Activated CD4-positive, alpha-beta memory T cell treated with anti-CD3 and anti-CD28 coated beads, Interleukin-2, amount 10 ng/mL, durations not matched to agents 7 days and 5 days (primary cell): ENCODE data around the gene PTGDS. TPM values are rescaled to one million over a fixed set of nuclear protein-coding genes. Genes with fewer than 3 reads are reported as not detected.
"Not testable (repeated sequence)": the region's sequence is repeated elsewhere in the genome, so short reads cannot be mapped to it uniquely, and the experiment has no call there.

Experiments used
- CTCF ChIA-PET: fragments of 350-600 bp; sonication (Branson Sonifier 250); formaldehyde crosslinking; loops from one replicate; lab custom pipeline; 2021; ENCODE audit warnings: antibody characterized with exemption, inconsistent platforms; lab: Charles Lee
- POLR2A ChIA-PET: fragments of 350-600 bp; sonication (Branson Sonifier 250); formaldehyde crosslinking; loops from one replicate; lab custom pipeline; 2021; ENCODE audit warnings: antibody characterized with exemption; lab: Charles Lee
- DNase-seq: peaks from one replicate; pipeline ENCODE4 v3.0.0-alpha.2; 2020
- H3K27ac Mint-ChIP-seq: one replicate; pipeline ENCODE4 v1.8.0; 2021; ENCODE audit warnings: mild to moderate bottlenecking, mixed read lengths
- H3K27me3 Mint-ChIP-seq: one replicate; pipeline ENCODE4 v1.8.0; 2021; ENCODE audit warnings: mixed read lengths
- H3K36me3 Mint-ChIP-seq: one replicate; pipeline ENCODE4 v1.8.0; 2021; ENCODE audit warnings: low read depth, mixed read lengths
- H3K4me1 Mint-ChIP-seq: one replicate; pipeline ENCODE4 v1.8.0; 2021; ENCODE audit warnings: mixed read lengths
- H3K4me3 Mint-ChIP-seq: one replicate; pipeline ENCODE4 v1.8.0; 2021; ENCODE audit warnings: mild to moderate bottlenecking, mixed read lengths
- H3K9me3 Mint-ChIP-seq: one replicate; pipeline ENCODE4 v1.8.0; 2021; ENCODE audit warnings: mixed read lengths
- total RNA-seq, 2 experiments: library from RNA; stranded (reverse); gene quantifications; one replicate each; pipeline ENCODE4 v1.2.3, GENCODE V29; 2021

The PTGDS gene
- total RNA-seq, 2 experiments from 2014 or later, result 44.2 to 45.4 TPM

DNA sequence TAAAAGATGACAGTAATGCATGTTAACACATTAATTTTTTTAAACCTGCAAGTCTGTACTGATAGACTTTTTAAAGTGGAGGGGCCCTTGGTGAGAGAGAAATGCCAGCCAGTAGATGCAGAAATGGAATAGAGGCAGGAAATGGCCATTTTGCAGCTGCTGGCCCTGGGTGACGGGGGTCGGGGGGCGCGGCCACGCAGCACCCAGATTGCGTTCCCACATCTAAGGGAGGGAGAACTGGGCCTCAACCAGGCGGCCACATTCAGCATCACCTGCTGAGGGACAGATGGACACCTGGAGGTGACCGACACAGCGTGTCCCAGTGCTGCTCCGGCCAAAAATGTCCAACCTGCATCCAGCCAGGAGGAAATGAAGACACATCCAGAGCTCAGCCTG lies 25.3 kb downstream of the PTGDS start:
- ChIA-PET POLR2A (interaction anchor here (2.1 kb wide), 1 partner anchor 10 kb away, joined by 4 read pairs; the partner anchor contains the start of gene PAXX), CTCF (interaction anchor here (0.9 to 3.0 kb wide), 3 partner anchors 27 to 160 kb away, joined by 3 to 17 read pairs (median 5); partner anchors contain the start of gene AJM1)
- Mint-ChIP-seq H3K27me3 (peaks cover 5% of the 10 kb centered on the region), H3K9me3 (no peaks in the 10 kb centered on the region), H3K36me3 (peaks cover 3% of the 10 kb centered on the region), H3K4me1 (peaks cover 33% of the 10 kb centered on the region), H3K27ac (no peak overlapping the region), H3K4me3 (no peak overlapping the region)
- no peak for DNase-seq

DNA sequence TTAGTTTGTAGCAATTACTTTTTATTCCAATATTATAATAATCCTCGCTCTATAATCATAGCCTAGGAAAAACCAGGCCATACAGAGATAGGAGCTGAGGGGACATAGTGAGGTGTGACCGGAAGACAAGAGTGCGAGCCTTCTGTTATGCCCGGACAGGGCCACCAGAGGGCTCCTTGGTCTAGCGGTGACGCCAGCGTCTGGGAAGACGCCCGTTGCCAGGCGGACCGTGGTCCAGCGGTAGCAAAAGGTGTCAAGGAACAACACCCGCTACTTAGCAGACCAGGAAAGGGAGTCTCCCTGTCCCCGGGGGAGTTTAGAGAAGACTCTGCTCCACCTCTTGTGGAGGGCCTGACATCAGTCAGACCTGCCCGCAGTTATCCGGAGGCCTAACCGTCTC lies 27.0 kb downstream of the PTGDS start:
- CTCF ChIA-PET, result interaction anchor here (0.7 to 3.0 kb wide), 4 partner anchors 25 to 41 kb away, joined by 3 to 17 read pairs (median 4); no protein-coding TSS in a partner anchor
- peaks cover 18% of the 10 kb centered on the region for H3K4me1 Mint-ChIP-seq
- H3K9me3 Mint-ChIP-seq, H3K36me3 Mint-ChIP-seq, H3K27ac Mint-ChIP-seq, H3K27me3 Mint-ChIP-seq, POLR2A ChIA-PET, DNase-seq, H3K4me3 Mint-ChIP-seq: not testable (repeated sequence)

DNA sequence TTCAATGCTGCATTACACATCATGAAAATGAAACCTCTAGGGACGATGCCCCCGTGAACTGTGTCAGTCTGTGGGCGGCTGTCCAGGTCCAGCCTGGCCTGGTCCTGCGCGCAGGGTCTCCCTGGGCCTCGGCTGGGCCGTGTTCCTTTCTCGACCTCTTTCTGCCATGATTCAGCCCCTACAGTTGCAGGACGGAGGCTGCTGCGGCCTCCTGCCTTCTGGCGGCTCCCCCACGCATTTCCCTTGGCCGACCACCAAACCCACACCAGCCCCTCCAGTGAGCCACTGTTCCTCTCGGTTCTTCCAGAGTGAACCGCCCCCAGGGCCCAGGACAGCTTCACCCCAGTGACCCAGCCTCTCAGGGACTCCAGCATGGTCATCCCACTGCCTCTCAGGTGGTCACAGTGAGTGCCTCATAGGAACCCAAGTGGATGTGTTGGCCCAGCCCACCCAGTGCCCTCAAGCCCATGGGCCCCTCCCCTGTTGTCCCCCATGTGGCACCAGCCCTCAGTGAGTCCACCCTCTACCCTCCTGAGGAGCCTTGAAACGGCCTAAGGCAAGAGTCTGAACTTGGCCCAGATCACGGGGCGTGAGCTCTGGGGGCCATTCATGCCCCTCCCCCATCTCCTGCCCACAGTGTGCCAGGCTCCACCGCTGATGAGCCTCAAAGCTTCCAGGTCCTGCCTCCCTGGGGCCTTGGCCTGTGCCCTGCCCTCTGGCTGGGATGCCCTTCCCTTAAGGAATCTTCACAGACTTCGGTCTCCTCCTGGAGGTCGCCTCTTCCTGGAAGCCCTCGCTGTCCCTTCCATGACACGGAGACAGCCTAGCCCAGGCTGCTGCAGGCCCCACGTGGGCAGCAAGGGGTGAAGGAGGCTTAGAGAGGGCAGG lies 29.1 kb downstream of the PTGDS start:
- Mint-ChIP-seq H3K4me3 (no peak overlapping the region), H3K27me3 (peaks cover 2% of the 10 kb centered on the region), H3K4me1 (peaks cover 3% of the 10 kb centered on the region), H3K9me3 (no peaks in the 10 kb centered on the region), H3K27ac (no peak overlapping the region), H3K36me3 (peaks cover 2% of the 10 kb centered on the region)
- DNase-seq, result no peak
- ChIA-PET POLR2A (no interaction called here), CTCF (interaction anchor here (1.4 kb wide), 1 partner anchor 29 kb away, joined by 3 read pairs; no protein-coding TSS in a partner anchor)

DNA sequence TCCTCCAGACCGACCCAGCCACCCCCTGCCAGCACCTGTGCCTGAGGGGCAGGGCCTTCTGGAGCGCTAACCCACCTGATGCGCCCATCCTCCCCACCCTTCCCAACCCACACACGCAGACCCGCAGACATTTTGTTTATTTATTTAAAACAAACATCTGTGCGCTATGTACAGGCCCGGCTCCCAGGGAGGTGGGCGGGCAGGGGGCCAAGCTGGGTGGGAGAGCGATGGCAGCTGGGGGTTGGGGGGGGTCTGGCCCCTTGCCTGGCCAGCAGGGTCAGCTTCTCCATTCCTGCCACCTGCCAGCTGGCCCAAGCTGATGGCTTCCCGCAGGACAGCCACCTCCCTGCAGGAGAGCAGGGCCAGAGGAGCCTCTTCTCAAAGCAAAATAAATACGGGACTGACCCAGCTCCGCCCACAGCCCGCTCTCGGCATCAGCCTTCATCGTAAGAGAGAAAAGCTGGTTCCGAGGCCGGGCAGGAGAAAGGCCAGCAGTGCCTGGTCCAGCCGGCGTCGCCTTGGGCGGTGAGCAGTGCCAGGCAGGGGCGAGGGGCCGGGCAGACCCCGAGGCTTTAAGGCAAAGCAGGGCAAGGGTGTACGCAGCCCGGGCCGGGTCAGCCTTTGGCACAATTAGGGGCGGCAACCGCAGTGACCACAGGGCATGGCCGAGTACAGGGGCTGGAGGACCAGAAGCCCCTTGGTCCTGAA lies 30.0 kb downstream of the PTGDS start:
- POLR2A ChIA-PET, result no interaction called here
- Mint-ChIP-seq H3K27me3 (peaks cover 2% of the 10 kb centered on the region), H3K4me1 (peaks cover 3% of the 10 kb centered on the region), H3K4me3 (no peak overlapping the region), H3K36me3 (peaks cover 4% of the 10 kb centered on the region), H3K9me3 (no peaks in the 10 kb centered on the region), H3K27ac (no peak overlapping the region)
- DNase-seq, result no peak
- CTCF ChIA-PET, result no interaction called here

DNA sequence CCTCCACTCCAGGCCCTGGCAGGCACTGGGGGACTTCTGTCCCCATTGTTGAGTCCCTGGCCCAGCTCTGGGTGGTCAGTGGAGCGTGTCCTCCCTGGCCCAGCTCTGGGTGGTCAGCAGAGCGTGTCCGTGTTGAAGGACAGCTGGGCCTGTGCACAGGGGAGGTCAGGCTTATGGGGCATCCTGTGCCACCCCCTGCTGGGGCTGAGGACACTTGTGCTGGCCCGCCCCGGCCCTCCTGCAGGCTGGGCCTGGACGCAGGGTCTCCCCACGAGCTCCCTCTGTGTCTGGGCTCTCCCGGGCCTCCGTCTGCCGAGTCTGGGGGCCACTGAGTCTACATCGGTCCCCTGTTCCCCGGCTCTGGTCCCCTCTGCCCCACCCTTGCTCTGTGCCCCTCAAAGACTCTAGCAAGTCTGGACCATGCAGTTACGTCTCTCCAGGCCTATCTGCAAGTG lies 30.5 kb downstream of the PTGDS start:
- Mint-ChIP-seq H3K27ac (no peak overlapping the region), H3K9me3 (no peaks in the 10 kb centered on the region), H3K36me3 (peaks cover 4% of the 10 kb centered on the region), H3K27me3 (no peaks in the 10 kb centered on the region), H3K4me1 (peaks cover 3% of the 10 kb centered on the region), H3K4me3 (no peak overlapping the region)
- DNase-seq, result no peak
- ChIA-PET CTCF (no interaction called here), POLR2A (no interaction called here)

DNA sequence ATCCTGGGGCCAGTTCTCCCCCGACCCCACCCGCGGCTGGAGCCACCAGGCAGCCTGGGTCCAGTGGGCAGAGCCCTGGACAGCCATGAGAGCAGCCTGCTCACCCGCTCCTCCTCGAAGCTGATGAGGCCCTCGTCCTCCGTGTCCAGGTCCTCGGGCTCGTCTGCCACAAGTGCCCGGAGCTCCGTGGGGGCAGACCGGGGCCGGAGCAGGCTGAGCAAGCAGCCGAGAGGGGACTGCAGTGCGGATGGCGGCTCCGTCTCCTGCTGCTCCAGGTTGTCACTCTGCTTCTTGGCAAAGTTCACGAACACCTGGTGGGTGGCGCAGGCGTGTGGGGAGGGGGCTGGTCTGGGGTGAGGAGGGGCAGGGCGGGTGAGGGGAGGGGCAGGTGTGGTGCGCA lies 31.0 kb downstream of the PTGDS start:
- no peak overlapping the region for H3K27ac Mint-ChIP-seq
- peaks cover 3% of the 10 kb centered on the region for H3K4me1 Mint-ChIP-seq
- DNase-seq, result no peak
- H3K4me3 Mint-ChIP-seq, result no peak overlapping the region
- H3K27me3 Mint-ChIP-seq, result no peaks in the 10 kb centered on the region
- no peaks in the 10 kb centered on the region for H3K9me3 Mint-ChIP-seq
- ChIA-PET POLR2A (no interaction called here), CTCF (no interaction called here)
- peaks cover 4% of the 10 kb centered on the region for H3K36me3 Mint-ChIP-seq

DNA sequence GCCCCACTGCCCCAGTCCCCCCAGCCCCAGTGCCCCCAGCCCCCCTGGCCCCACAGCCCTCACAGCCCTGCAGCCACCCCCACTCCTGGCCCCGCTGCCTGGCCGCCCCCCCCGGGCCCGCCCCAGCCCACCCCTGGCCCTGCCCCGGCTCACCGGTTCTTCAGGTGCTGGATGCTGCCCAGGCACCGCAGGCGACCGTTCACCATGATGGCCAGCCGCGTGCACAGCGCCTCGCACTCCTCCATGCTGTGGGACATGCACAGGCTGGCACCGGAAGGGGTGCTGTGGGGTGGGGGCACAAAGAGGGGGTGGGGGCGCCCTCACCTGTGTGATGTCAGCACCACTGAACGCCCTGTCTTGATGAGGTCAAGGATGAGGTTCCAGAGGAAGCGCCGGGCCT lies 31.9 kb downstream of the PTGDS start:
- Mint-ChIP-seq H3K9me3 (no peaks in the 10 kb centered on the region), H3K4me3 (no peak overlapping the region), H3K27me3 (no peaks in the 10 kb centered on the region), H3K36me3 (peaks cover 6% of the 10 kb centered on the region), H3K4me1 (peaks cover 3% of the 10 kb centered on the region), H3K27ac (no peak overlapping the region)
- DNase-seq, result no peak
- ChIA-PET POLR2A (interaction anchor here (1.0 kb wide), 1 partner anchor 9 kb away, joined by 3 read pairs; no protein-coding TSS in a partner anchor), CTCF (interaction anchor here (1.2 kb wide), 1 partner anchor 21 kb away, joined by 3 read pairs; no protein-coding TSS in a partner anchor)

DNA sequence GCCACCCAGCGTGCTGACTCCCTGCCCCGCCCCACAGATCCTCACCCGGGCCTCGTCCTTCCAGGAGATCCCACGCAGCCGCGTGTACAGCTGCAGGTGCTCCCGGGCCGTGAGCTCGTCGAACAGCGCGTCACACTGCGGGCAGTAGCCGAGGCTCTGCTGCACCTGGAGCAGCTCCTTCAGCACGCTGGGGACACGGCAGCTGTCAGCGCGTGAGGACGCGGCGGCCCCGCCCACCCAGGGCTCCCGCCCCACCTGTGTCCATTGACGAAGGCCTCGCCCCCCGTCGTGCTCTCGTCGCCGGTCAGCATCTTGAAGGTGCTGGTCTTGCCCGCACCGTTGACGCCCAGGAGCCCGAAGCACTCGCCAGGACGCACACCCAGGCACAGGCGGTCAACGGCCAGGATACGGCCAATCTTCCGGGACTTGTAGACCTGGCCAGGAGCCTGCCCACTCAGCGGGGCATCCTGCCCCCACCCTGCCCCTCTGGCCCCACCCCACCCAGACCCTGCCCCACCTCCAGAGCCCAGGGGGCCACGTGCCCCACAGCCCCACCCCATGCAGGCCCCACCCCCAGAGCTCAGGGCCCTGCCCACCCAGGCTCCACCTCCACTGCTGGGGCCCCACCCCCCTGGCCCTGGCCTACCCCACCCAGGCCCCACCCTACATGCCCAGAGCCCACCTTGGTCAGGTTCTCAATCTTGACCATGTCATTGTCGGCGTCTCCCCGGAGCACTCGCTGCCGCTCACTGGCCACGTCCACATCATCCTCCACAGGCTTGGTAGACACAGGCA lies 32.8 kb downstream of the PTGDS start:
- peaks cover 6% of the 10 kb centered on the region for H3K36me3 Mint-ChIP-seq
- CTCF ChIA-PET, result interaction anchor here (1.2 kb wide), 1 partner anchor 20 kb away, joined by 3 read pairs; no protein-coding TSS in a partner anchor
- no peaks in the 10 kb centered on the region for H3K9me3 Mint-ChIP-seq
- no peak overlapping the region for H3K4me3 Mint-ChIP-seq
- H3K4me1 Mint-ChIP-seq, result peaks cover 3% of the 10 kb centered on the region
- POLR2A ChIA-PET, result interaction anchor here (1.0 kb wide), 1 partner anchor 10 kb away, joined by 3 read pairs; no protein-coding TSS in a partner anchor
- DNase-seq, result no peak
- no peak overlapping the region for H3K27ac Mint-ChIP-seq
- H3K27me3 Mint-ChIP-seq, result no peaks in the 10 kb centered on the region

DNA sequence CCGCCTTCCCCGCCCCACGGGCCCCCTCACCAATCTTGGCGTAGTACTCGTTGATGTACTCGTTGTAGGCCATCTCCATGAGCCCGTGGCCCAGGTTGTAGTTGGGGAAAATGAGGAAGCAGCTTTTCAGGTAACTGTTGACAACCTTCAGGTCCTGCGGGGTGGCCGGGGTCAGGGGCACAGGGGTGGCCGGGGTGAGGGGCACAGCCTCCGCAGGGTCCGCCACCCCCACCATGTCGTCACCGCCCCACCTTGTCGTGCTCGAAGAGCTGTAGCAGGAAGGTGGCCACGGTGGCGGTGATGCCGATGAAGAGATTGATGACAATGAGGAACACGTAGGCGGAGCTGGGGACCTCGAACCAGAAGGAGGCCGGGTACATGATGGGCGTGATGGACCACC lies 33.9 kb downstream of the PTGDS start:
- CTCF ChIA-PET, result no interaction called here
- H3K9me3 Mint-ChIP-seq, result no peaks in the 10 kb centered on the region

DNA sequence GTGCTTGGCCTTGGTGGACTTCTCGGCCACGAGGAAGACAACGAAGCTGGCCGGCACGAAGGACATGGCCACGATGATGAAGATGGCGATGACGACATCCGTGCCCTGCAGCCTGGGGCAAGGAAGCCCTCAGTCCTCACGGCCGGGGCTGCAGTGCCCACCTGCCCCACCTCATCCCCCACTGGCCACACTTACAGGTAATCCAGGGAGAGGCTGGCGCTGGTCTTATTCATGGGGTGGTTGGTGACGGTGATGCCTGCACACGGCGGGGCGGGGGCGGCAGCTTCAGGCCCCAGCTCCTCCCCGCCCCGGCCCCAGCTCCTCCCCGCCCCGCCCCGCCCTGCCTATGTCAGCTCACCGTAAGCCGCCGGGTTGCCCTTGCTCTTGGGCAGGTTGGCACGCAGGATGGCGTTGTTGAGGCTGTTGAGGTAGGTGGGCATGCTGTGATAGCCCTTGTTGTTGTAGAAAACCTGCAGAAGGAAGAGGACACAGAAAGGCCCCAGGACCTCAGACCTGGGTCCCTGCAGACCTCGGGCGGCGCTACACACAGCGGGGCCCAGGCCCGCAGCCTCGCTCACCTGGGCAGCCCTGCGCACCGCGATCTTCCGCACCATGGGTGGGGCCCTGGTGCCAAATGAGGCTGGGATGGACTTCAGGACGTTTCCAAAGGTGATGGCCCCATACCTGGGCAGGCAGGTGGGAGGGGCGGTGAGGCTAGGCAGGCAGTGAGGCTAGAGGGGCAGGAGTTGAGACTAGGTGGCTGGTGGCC lies 34.8 kb downstream of the PTGDS start:
- ChIA-PET POLR2A (no interaction called here), CTCF (no interaction called here)
- Mint-ChIP-seq H3K27me3 (no peaks in the 10 kb centered on the region), H3K4me3 (no peak overlapping the region), H3K4me1 (no peaks in the 10 kb centered on the region), H3K9me3 (no peaks in the 10 kb centered on the region), H3K27ac (no peak overlapping the region), H3K36me3 (peaks cover 10% of the 10 kb centered on the region)
- no peak for DNase-seq

More for the DNA sequence above, 33.9 kb downstream of the PTGDS start:
- no peak overlapping the region for H3K4me3 Mint-ChIP-seq
- H3K27ac Mint-ChIP-seq, result no peak overlapping the region
- H3K4me1 Mint-ChIP-seq, result peaks cover under 1% of the 10 kb centered on the region
- POLR2A ChIA-PET, result no interaction called here
- DNase-seq, result no peak
- peaks cover 6% of the 10 kb centered on the region for H3K36me3 Mint-ChIP-seq
- H3K27me3 Mint-ChIP-seq, result no peaks in the 10 kb centered on the region

DNA sequence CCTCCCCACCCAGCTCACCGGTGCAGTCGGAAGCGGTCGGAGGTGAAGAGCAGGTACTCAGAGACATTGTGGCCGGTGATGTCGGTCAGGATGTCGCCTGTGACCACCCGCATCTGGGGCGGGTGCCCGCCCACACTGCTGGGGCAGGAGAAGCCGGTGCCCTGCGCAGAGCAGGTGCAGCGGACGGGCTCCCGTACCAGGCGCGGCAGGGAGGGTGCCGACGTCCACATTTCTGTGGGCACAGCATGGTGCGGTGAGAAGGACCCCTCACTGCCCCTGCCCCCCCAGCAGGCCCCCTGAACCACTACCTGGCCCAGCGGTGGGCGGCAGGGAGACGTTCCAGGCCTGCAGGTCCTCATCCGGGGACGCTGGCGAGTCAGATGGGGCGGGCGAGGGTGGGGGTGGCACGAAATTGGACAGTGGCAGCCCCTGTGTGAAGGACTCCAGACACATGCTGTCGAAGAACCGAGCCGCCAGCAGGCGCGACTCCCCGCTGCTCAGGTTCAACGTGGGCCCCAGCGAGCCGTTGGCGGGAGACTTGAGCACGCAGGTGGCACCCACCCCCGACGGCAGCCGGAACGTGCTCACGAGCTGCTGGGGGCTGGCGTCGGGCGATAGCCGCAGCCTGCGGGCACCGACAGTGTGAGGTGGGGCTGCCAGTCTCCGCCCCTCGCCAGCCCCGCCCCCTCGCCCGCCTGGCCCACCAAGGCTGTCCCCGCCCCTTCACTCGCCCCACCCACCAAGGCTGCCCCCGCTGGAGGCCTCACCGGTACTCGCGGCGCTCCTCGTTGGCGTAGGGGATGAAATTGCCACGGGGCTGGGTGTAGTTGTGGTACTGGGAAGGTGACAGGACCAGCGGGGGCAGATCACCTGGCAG lies 35.6 kb downstream of the PTGDS start:
- POLR2A ChIA-PET, result no interaction called here
- CTCF ChIA-PET, result no interaction called here
- no peaks in the 10 kb centered on the region for H3K9me3 Mint-ChIP-seq
- no peak for DNase-seq
- H3K27ac Mint-ChIP-seq, result no peak overlapping the region
- H3K36me3 Mint-ChIP-seq, result peaks cover 10% of the 10 kb centered on the region
- no peak overlapping the region for H3K4me3 Mint-ChIP-seq
- no peaks in the 10 kb centered on the region for H3K27me3 Mint-ChIP-seq
- no peaks in the 10 kb centered on the region for H3K4me1 Mint-ChIP-seq
